Measurements from ENCODE around the gene STOM.

Gene STOM

GRCh38 chr9:121321016-121321503 is 49.0 kb downstream of the STOM start:
- no peak for DNase-seq (ENCODE audit: low spot score)

- DNase-seq (ENCODE audit: low spot score) = no peak
Measured at GRCh38 chr9:121319383-121319780, 50.7 kb downstream of the STOM start.

DNA sequence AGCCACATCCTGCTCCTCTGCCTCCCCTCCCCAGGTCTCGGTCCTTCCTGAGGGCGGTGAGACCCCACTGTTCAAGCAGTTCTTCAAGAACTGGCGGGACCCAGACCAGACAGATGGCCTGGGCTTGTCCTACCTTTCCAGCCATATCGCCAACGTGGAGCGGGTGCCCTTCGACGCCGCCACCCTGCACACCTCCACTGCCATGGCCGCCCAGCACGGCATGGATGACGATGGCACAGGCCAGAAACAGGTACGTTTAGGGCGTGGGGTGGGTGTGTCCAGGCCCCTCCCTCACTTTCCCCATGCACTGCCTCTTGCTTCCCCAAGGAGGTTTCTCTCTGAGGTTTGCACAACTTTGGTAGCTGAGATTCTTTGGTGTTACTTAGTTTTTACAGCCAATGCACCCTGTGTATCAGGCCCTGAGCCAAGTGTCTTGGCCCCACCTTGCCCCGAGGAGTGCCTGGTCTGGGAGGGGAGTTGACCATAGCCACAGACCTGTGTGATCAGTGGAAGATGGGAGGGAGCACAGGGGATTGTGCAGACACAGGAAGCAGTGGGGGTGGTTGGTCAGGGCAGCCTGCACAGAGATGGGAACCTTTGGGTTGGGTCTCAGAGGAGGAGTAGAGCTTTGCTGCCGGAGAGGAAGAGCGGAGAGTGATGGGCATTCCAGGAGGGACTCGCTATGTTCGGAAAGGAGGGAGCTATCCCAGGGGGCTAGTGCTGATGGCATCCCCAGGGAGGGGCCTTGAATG is 51.2 kb downstream of the STOM start:
- DNase-seq (ENCODE audit: low spot score) = no peak

DNA sequence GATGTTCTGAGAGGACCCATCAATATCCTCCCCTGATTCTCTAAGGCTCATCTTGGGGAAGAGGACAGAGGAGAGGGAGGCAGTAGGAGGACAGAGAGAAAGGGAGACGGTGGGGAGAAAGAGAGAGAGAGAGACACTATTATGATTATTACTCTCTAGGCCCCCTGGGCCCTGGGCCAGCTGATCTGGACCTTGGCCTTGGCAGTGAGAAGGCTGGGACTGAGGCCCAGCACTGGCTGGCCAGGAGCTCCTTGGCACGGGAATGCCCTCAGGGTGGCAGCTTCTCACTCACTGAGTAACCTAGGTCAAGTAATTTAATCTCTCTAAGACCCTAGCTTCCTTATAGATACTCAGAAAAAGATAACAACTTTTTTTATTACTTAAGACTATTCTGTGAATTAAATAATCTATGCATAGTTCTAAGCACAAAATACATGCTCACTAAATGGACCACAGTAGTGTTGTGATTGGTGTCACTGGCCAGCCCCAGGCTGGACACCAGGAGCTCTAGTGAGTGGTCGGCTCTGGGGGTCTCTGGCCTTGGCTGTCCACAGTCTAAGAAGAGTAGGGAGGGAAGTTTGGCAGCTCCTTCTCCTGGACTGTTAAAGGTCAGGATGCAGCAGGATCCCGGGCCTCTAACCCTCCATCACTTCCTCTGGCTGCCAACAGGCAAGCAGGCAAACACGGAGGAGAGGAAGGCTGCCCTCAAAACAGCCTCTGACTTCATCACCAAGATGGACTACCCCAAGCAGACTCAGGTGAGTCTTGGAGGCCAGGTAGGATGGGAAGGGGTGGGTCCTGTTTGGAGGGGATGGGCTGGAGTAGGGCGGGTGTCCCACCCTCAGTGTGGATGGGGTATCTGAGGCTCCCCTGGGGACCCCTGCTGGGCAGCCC is 52.1 kb downstream of the STOM start:
- no peak for DNase-seq (ENCODE audit: low spot score)

DNA sequence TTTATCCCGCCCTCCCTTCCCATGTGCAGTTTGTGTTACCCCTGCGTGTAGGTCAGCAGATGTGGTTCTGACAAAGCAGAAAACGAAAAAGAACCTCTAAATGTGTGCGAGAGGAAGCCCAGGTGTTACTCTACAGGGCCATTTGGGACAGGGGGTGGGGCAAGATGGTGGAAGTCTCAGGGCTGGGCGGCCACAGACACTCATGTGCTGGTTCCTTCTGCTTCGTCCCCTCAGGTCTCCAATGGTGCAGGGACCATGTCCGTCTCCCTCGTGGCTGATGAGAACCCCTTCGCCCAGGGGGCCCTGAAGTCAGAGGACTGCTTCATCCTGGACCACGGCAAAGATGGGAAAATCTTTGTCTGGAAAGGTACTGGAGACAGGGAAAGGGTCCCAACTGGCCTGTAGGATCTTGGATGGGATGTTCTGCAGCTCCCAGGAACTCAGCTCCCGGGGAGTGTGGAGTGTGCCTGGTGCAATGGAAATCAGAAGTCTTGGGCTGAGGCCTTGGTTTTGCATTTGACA is 53.1 kb downstream of the STOM start:
- no peak for DNase-seq (ENCODE audit: low spot score)

DNA sequence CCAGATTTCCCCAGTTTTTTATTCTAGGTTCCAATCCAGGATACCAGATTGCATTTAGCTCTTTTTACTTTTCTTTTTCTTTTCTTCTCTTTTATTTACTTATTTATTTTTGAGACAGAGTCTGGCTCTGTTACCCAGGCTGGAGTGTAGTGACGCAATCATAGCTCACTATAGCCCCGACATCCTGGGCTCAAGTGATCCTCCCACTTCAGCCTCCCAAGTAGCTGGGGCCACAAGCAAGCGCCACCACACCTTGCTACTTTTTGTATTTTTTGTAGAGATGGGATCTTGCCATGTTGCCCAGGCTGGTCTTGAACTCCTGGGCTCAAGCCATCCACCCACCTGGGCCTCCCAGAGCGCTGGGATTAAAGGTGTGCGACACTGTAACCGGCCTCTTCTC is 53.7 kb downstream of the STOM start:
- DNase-seq (ENCODE audit: low spot score) = no peak

- DNase-seq (ENCODE audit: low spot score) = no peak
Measured at GRCh38 chr9:121313458-121314152, 56.4 kb downstream of the STOM start.

- DNase-seq (ENCODE audit: low spot score) = no peak
Measured at GRCh38 chr9:121312169-121312568, 57.9 kb downstream of the STOM start.

DNA sequence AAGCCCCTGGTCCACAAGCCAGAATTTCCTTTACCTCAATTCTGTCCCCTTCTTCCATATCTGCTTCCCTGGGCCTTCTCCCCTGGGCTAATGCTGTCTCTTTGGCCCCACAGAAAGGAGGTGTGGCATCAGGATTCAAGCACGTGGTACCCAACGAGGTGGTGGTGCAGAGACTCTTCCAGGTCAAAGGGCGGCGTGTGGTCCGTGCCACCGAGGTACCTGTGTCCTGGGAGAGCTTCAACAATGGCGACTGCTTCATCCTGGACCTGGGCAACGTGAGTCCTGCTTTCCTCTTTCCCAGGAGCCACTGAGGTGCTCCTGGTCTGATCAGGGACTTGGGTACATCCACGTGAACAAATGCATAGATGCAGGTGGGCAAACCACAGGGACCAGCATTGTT is 59.5 kb downstream of the STOM start:
- DNase-seq (ENCODE audit: low spot score) = no peak

- DNase-seq (ENCODE audit: low spot score) = no peak
Measured at GRCh38 chr9:121309833-121310425, 60.1 kb downstream of the STOM start.

GRCh38 chr9:121309171-121309570 is 60.9 kb downstream of the STOM start:
- DNase-seq (ENCODE audit: low spot score) = no peak

GRCh38 chr9:121308765-121309164 is 61.3 kb downstream of the STOM start:
- DNase-seq (ENCODE audit: low spot score) = no peak

DNA sequence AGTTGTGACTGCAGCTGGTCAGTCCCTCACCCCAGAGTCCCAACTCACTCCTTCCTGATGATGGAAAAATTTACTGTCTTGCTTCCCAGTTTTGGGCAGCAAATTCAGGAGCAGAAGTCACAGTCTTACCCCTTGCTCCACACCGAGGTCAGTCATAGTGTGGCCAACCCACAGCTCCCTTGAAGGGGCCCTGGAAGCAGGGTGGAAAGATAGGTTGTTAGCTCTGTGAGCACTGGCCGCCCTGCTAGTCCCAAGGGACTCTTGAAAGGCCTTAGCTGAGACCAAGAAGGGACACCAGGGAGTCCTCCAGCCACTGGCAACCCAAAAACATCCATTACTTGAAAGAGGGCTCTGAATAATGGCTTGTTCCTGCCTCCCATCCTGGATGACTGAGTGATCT is 62.1 kb downstream of the STOM start:
- DNase-seq (ENCODE audit: low spot score) = no peak

DNA sequence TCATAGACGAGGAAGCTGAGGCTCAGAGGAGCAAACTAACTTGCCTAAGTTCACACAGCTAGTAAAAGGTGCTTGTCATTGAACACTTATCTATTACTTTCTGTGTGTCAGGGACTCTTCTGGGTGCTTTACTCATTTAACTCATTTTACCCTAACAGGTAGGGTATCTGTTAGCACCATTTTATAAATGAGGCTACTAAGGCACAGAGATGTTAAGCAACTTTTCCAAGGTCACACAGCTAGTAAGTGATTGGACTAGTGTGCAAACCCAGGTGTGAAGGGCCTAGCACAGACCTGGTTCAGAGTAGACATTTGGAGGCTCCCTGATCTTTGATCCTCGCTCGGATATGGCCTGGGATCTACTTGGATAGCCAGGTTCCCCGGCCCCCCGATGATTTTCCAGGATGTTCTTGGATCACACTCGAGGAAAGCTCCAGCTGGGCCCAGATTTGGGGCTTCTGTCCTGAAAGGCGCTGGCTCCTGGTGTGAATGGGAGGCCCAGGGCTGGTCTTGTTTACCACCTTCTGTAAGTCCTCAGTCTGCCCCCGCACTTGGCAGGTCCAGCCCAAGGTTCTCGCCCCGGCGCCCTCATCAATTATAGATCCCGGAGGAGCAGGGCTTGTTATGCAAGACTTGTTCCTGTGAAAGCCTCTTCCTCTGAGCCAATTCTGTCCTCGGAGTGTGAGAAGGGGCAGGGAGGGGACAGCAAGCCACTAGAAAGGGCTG is 64.6 kb downstream of the STOM start:
- DNase-seq (ENCODE audit: low spot score) = no peak

GRCh38 chr9:121304707-121305106 is 65.3 kb downstream of the STOM start:
- no peak for DNase-seq (ENCODE audit: low spot score)

- DNase-seq (ENCODE audit: low spot score) = no peak
Measured at GRCh38 chr9:121303456-121304451, 66.3 kb downstream of the STOM start.

DNA sequence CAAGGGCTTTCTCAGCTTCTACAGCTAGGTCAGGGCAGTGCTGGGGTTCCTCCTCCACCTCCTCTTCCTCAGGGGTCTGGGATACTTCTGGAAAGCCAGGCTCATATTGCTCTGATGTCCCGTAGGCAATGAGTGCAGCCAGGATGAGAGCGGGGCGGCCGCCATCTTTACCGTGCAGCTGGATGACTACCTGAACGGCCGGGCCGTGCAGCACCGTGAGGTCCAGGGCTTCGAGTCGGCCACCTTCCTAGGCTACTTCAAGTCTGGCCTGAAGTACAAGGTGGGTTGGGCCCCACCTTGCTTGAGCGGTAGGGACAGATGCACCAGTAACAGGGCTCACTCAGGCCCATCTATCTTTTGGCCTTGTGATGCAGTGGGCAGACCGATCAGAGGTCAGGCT is 67.3 kb downstream of the STOM start:
- no peak for DNase-seq (ENCODE audit: low spot score)

DNA sequence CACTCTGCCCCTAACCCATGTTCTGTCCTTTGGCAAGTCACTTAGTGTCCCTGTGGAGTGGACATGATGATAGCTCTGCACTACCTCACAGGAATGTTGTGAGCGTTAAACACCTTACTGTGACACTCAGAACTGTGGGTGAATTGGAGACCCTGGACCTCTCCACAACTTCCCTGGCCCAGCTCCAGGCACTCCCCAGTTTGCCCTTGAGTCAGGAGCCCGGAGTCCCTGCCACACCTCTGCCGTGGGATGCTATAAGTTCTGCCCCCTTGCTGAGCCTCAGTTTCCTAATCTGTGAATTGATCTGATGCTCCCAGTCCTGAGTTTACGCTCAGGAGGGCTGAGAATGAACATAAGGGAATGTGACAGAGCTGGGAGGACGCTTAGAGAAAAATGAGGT is 67.7 kb downstream of the STOM start:
- DNase-seq (ENCODE audit: low spot score) = no peak

GRCh38 chr9:121301881-121302286 is 68.2 kb downstream of the STOM start:
- DNase-seq (ENCODE audit: low spot score) = no peak

Measured in Ammon's horn (tissue), 1 donor.